ENCODE data around the gene NEK1.

Gene NEK1

DNA sequence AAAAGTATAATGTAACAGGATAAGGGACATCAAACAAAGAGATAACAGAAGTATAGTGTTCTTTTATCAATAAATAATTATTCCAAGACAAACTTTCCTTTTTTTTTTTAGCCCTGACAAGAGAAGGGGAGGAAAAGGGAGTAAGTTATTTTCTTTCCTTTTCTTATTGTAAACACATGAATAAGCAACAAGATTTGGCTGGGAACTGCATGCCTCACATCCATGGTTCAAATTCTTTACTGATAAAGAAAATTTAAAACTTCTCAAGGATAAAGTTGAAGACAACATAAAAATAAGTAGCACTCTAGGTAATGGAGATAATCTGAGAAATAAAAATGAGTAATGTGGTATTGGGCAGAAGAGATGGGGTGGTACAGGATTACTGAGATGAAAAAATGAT, 71.6 kb downstream of the NEK1 start:
- no peak for TF ChIP-seq CTCF (IDR thresholded peaks at IDR 0.05)

DNA sequence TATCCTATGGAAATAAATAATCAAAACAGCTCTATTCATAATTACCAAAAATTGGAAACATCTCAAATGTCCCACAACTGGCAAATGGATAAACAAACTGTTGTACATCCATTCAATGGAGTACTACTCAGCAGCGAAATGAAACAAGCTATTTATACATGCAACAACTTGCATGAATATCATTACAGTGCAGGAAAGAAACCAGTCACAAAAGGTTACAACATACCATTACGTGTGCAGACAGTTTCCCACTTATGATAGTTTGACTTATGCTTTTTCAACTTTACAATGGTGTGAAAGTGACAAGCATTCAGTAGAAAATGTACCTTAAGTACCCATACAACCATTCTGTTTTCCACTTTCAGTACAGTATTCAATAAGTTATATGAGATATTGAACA, 82.3 kb downstream of the NEK1 start:
- no peak for TF ChIP-seq CTCF (IDR thresholded peaks at IDR 0.05)

DNA sequence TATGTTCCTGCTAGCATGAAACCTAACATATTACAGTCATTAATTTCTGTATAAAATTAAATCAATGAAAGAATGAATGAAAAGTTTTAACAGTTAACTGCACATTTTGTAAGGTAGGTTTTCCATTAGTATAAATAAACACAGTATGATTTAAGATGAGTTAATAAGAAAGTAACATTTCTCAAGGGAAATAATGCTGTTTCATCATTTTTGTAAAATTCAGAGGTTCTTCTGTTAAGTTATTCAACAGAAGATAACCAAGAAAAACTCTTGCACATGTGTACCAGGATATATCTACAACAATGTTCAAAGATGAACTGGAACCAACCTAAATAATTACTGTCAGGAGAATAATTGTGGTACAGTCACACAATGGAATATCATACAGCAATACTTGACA, 88.6 kb downstream of the NEK1 start:
- TF ChIP-seq CTCF (IDR thresholded peaks at IDR 0.05): no peak

GRCh38 chr4:169510617-169511016, 101.8 kb downstream of the NEK1 start:
- no peak for TF ChIP-seq CTCF (IDR thresholded peaks at IDR 0.05)

DNA sequence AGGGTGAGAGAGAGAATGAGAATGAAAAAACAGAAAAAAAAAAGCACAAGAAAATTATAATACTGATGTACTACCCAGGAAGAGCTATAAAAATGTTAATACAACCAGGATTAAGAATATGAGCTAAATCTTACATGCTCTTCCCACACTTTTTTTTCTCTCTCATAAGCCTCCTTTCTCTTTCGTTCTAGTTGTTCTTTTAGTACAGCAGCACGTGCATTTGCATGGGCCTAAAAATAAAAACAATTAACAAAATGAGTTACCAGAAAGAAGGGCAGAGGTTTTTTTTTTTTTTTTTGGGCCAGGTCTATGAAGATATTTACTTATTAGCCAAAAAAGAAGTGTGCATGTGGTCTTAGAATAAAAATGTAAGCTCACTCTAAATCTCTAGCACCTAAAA, 105.5 kb downstream of the NEK1 start:
- TF ChIP-seq CTCF (IDR thresholded peaks at IDR 0.05): no peak

DNA sequence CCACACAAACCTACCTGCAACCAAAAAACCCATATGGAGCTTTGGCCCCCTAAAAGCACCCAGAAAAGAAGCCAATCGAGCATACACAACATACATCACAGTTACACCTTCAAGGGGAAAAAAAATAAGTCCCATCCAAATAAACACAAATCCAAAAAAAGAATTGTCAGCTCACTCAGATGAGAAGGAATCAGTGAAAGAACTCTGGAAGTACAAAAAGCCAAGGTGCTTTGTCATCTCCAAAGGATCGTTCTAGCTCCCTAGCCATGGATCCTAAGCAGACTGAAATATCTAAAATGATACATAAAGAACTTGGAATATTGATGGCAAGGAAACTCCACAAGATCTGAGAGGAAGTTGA, 119.2 kb downstream of the NEK1 start:
- TF ChIP-seq CTCF (IDR thresholded peaks at IDR 0.05): peak; percentile 17; the same call in 1 of the 2 replicates

- TF ChIP-seq CTCF (IDR thresholded peaks at IDR 0.05): peak; percentile 74
Measured at GRCh38 chr4:169492436-169493163, 119.8 kb downstream of the NEK1 start.

DNA sequence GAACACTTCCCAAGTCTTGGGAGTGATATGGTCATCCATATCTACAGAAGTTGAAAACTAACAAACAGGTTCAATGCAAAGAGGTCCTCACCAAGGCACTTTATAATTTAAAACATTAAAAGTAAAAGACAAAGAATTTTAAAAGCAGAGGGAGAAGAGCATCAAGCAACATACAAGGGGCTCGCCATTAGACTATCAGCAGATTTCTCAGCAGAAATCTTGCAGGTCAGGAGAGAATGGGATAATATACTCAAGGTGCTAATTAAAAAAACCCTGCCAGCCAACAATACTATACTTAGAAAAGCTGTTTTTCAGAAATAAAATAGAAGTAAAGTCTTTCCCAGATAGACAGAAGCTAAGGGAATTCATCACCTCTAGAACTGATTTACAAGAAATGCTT, 121.2 kb downstream of the NEK1 start:
- no peak for TF ChIP-seq CTCF (IDR thresholded peaks at IDR 0.05)

Measured in LNCAP (cell line).